ENCODE data around the gene ATOSA.

The ATOSA gene

GRCh38 chr15:52651868-52652267 is 27.3 kb downstream of the ATOSA start:
- no peak for DNase-seq

DNA sequence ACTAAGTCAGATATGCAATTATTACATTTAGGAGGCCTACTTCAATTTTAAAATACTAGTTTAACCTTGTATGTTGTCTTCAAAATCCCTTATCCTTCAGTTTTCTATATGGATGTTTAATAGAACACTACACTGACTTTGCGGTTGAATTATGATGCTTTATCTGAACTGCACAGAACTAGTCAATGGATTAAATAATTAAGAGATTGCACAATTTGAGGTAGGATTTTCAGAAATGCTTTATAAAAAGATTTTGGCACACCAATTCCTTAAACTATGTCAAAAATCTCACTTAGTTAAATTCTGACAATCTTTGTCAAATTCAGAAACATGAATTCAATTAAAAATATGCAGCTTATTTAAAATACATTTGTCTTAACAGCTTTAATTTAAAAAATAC is 28.1 kb downstream of the ATOSA start:
- no peak for DNase-seq

GRCh38 chr15:52649686-52650085 is 29.5 kb downstream of the ATOSA start:
- DNase-seq: no peak

DNA sequence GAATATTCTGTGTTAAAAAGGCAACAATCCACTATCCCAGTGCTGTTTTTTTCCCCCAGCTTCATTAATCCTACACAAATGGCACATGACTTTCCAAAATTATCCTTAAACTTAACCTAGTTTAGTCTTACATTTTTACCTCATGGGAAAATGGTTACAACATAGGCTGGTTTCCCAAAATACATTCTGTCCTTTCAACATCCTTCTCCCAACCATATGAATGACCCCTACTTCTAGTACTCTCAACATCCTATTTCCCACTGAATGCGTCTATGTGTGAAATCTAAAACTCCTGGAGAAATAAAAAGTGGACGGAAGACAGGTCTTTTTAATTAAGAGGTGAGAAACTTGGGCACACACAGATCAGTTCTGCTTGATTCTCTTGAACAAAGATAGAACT is 33.3 kb downstream of the ATOSA start:
- no peak for DNase-seq

DNA sequence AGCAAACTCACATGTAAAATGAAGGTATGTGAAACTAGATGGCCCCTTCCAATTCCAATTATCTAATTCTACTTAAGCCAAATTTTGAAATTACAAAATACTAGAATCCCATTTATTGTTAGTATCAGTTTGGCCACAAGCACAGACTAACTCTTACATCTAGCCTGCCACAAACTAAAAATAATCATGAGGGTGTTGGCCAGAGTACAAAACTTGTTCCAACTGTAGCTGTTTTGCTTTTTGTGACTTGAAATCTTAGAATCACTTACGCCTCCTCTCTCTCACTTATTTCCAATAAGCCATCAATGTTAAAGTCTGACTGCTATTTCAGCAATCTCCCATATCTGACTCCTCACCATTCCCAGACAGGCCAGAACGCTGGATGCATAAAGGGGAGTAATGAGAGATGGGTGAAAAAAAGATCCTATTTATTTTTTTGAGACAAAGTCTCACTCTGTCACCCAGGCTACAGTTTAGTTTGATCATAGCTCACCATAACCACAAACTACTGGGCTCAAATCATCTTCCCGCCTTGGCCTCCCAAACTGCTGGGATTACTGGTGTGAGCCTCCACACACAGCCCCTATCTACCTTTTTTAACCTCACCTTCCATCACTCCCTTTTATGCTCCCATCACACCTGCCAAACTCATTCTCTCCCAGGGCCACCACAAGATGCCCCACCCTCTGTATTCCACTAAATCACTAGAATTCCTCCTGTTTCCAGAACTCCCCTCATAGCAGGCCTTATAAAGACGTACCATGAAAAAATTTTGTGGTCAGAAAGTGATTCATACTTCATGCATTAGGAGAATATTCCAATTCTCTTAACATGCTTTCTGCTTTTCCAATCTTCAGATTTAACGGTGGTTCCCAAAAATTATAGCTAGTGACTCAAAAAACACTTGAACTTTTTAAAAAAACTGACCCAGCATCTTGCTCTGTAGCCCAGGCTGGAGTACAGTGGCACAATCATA is 36.5 kb downstream of the ATOSA start:
- no peak for DNase-seq

- no peak for DNase-seq
Measured at GRCh38 chr15:52636459-52636858, 42.7 kb downstream of the ATOSA start.

GRCh38 chr15:52635908-52636307 is 43.3 kb downstream of the ATOSA start:
- no peak for DNase-seq

Data from SW 1271 (cell line).